DOHH2 (cell line): ENCODE measurements around the gene STXBP3.

Experiments
- H3F3A ChIP-seq: fragments of 200-600 bp; sonication (generic), shearing (Covaris generic); 2 replicates; pipeline ENCODE4 v1.6.0; 2016; ENCODE audit warnings: antibody characterized with exemption, mild to moderate bottlenecking; ENCODE audit not compliant: control insufficient read depth, insufficient read depth
- H3K27ac ChIP-seq: fragments of 200-600 bp; sonication (generic); 2 replicates; pipeline ENCODE4 v1.5.1; 2014; ENCODE audit warnings: low read depth, mild to moderate bottlenecking, low read length, moderate library complexity
- H3K27me3 ChIP-seq: fragments of 200-600 bp; sonication (generic); 2 replicates; pipeline ENCODE4 v1.6.1; 2014; ENCODE audit warnings: mild to moderate bottlenecking, low read length, mixed read lengths; ENCODE audit not compliant: control insufficient read depth
- H3K36me3 ChIP-seq: fragments of 200-600 bp; sonication (generic); 2 replicates; pipeline ENCODE4 v1.6.1; 2014; ENCODE audit warnings: mild to moderate bottlenecking, low read length, moderate library complexity, mixed read lengths; ENCODE audit not compliant: control insufficient read depth
- H3K4me1 ChIP-seq: fragments of 200-600 bp; sonication (generic); 2 replicates; pipeline ENCODE4 v1.6.1; 2014; ENCODE audit warnings: mild to moderate bottlenecking, low read length, mixed read lengths; ENCODE audit not compliant: control insufficient read depth
- H3K4me2 ChIP-seq: fragments of 200-600 bp; sonication (generic); 2 replicates; pipeline ENCODE4 v1.6.0; 2014; ENCODE audit warnings: mild to moderate bottlenecking, low read length, moderate library complexity
- H3K4me3 ChIP-seq: fragments of 200-600 bp; sonication (generic); 2 replicates; pipeline ENCODE4 v1.5.1; 2014; ENCODE audit warnings: mild to moderate bottlenecking, low read length, mixed read lengths
- H3K79me2 ChIP-seq: fragments of 200-600 bp; sonication (generic); 2 replicates; pipeline ENCODE4 v1.6.1; 2014; ENCODE audit warnings: mild to moderate bottlenecking, low read length, mixed read lengths; ENCODE audit not compliant: control insufficient read depth
- H3K9me2 ChIP-seq: fragments of 200-600 bp; sonication (generic); replicated peaks from 2 replicates; pipeline ENCODE4 v1.6.1; 2014; ENCODE audit warnings: mild to moderate bottlenecking, low read length, mixed read lengths; ENCODE audit not compliant: control insufficient read depth
- H3K9me3 ChIP-seq: fragments of 200-600 bp; sonication (generic); 2 replicates; pipeline ENCODE4 v1.6.1; 2014; ENCODE audit warnings: antibody characterized with exemption, low read length, mixed read lengths; ENCODE audit not compliant: control insufficient read depth, insufficient read depth
- H4K20me1 ChIP-seq: fragments of 200-600 bp; sonication (generic); 2 replicates; pipeline ENCODE4 v1.6.0; 2014; ENCODE audit warnings: low read depth, mild to moderate bottlenecking, antibody characterized with exemption, low read length, moderate library complexity; ENCODE audit not compliant: control insufficient read depth, insufficient read depth
- EZH2phosphoT487 ChIP-seq: fragments of 200-600 bp; sonication (generic); IDR thresholded peaks from 2 replicates; pipeline ENCODE4 v1.6.1; 2017; ENCODE audit warnings: borderline replicate concordance, mild to moderate bottlenecking, antibody characterized with exemption, low read length, moderate library complexity, mixed read lengths
- TF ChIP-seq, protein P1 (sequence below): fragments of 200-600 bp; sonication (generic); IDR thresholded peaks from one replicate; pipeline ENCODE4 v1.5.1; 2014; ENCODE audit warnings: antibody characterized with exemption, mild to moderate bottlenecking, low read depth, low read length; ENCODE audit not compliant: poor library complexity, severe bottlenecking

Gene STXBP3

GRCh38 chr1:108753363-108753762, 6.9 kb downstream of the STXBP3 start:
- Histone ChIP-seq H3K4me1 (no peaks in the 10 kb centered on the region), H3K27me3 (no peaks in the 10 kb centered on the region), H4K20me1 (no peaks in the 10 kb centered on the region), H3K4me2 (no peak overlapping the region), H3K79me2 (peaks cover 26% of the 10 kb centered on the region), H3F3A (no peaks in the 10 kb centered on the region), H3K36me3 (peaks cover 62% of the 10 kb centered on the region), H3K9me2 (no peaks in the 10 kb centered on the region), H3K27ac (no peak overlapping the region), H3K4me3 (no peak overlapping the region), H3K9me3 (no peaks in the 10 kb centered on the region)
- TF ChIP-seq, protein P1, sequence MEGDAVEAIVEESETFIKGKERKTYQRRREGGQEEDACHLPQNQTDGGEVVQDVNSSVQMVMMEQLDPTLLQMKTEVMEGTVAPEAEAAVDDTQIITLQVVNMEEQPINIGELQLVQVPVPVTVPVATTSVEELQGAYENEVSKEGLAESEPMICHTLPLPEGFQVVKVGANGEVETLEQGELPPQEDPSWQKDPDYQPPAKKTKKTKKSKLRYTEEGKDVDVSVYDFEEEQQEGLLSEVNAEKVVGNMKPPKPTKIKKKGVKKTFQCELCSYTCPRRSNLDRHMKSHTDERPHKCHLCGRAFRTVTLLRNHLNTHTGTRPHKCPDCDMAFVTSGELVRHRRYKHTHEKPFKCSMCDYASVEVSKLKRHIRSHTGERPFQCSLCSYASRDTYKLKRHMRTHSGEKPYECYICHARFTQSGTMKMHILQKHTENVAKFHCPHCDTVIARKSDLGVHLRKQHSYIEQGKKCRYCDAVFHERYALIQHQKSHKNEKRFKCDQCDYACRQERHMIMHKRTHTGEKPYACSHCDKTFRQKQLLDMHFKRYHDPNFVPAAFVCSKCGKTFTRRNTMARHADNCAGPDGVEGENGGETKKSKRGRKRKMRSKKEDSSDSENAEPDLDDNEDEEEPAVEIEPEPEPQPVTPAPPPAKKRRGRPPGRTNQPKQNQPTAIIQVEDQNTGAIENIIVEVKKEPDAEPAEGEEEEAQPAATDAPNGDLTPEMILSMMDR = no peak
- no peak for TF ChIP-seq EZH2phosphoT487

DNA sequence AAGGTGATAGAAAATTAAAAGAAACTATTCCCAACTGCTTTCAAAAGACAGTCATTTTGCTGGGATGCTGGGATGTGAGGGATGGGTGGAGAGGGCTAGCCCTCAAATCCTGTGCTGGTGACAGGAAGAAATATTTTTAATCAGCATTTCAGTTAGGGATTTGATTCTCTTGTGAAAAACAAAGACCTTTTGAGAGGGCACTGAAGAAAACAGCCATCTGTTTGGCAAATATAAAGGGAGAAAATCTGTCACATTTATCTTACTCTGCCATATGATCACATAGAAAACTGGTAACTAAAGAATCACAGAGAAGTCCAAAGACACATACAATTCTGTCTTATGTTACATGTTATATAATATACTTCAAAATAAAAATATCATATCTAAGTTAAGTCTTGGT, 12.3 kb downstream of the STXBP3 start:
- Histone ChIP-seq H3K4me2 (no peak overlapping the region), H3K4me1 (no peaks in the 10 kb centered on the region), H3K9me2 (no peaks in the 10 kb centered on the region), H4K20me1 (no peaks in the 10 kb centered on the region), H3K27ac (no peak overlapping the region), H3K4me3 (no peak overlapping the region), H3K79me2 (no peaks in the 10 kb centered on the region), H3K9me3 (no peaks in the 10 kb centered on the region), H3F3A (no peaks in the 10 kb centered on the region), H3K36me3 (peaks cover 75% of the 10 kb centered on the region), H3K27me3 (no peaks in the 10 kb centered on the region)
- TF ChIP-seq EZH2phosphoT487 = no peak

- TF ChIP-seq EZH2phosphoT487 = no peak
- TF ChIP-seq, protein P1 = no peak
These were observed 20.6 kb downstream of the STXBP3 start for GRCh38 chr1:108767115-108767514.

GRCh38 chr1:108767708-108768107, 21.2 kb downstream of the STXBP3 start:
- TF ChIP-seq, protein P1 = no peak
- TF ChIP-seq EZH2phosphoT487 = no peak
- no peaks in the 10 kb centered on the region for H3K4me1 ChIP-seq
- H3K4me3 ChIP-seq = no peak overlapping the region
- H3K4me2 ChIP-seq = no peak overlapping the region
- 0 out of 2 replicates have a peak, but pooled peaks cover 2% of the 10 kb centered on the region for H3K79me2 ChIP-seq
- H3K36me3 ChIP-seq = peaks cover 43% of the 10 kb centered on the region
- H3K27ac ChIP-seq = no peak overlapping the region
- no peaks in the 10 kb centered on the region for H3K9me3 ChIP-seq
- no peaks in the 10 kb centered on the region for H3K27me3 ChIP-seq
- H3K9me2 ChIP-seq = no peaks in the 10 kb centered on the region
- no peaks in the 10 kb centered on the region for H4K20me1 ChIP-seq
- H3F3A ChIP-seq = peaks cover 3% of the 10 kb centered on the region; the same call in 1 of the 2 replicates

More at GRCh38 chr1:108767115-108767514, 20.6 kb downstream of the STXBP3 start:
- H3K27ac ChIP-seq = no peak overlapping the region
- no peaks in the 10 kb centered on the region for H3K9me3 ChIP-seq
- H3K79me2 ChIP-seq = 0 out of 2 replicates have a peak, but pooled peaks cover 2% of the 10 kb centered on the region
- peaks cover 3% of the 10 kb centered on the region; the same call in 1 of the 2 replicates for H3F3A ChIP-seq
- no peaks in the 10 kb centered on the region for H3K4me1 ChIP-seq
- H3K4me2 ChIP-seq = no peak overlapping the region
- no peaks in the 10 kb centered on the region for H3K27me3 ChIP-seq
- peaks cover 43% of the 10 kb centered on the region for H3K36me3 ChIP-seq
- no peak overlapping the region for H3K4me3 ChIP-seq
- no peaks in the 10 kb centered on the region for H4K20me1 ChIP-seq
- no peaks in the 10 kb centered on the region for H3K9me2 ChIP-seq
